ENCODE measurements around the gene FBXL15. TPM values are rescaled to one million over a fixed set of nuclear protein-coding genes. Genes with fewer than 3 reads are reported as not detected.
A peak's percentile ranks its signal among the peaks of the same experiment; 100 is the strongest.

FBXL15 gene
- total and polyA plus RNA-seq, 2 donors (not counting 1 experiment from before 2014, with no cell fraction given) = 15.5 to 20.7 TPM

DNA sequence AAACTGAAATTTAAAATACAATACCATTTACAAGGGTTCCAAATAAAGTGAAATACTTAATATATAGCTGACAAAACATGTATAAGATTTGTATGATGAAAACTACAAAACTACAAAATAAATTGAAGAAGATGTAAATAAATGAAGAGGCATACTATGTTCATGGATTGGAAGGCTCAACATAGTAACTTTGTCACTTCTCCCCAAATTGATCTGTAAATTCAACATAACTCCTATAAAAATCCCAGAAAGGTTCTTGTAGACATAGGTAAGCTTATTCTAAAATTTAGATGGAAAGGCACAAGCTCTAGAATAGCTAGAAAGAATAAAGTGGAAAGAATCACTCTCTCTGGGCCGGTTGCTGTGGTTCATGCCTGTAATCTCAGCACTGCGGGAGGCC is 49.3 kb upstream of the FBXL15 start:
- Mint-ChIP-seq H3K9me3 (ENCODE audit: insufficient read depth) (no peaks in the 10 kb centered on the region), H3K27me3 (no peaks in the 10 kb centered on the region), H3K4me1 (no peaks in the 10 kb centered on the region), H3K4me3 (no peak overlapping the region), H3K27ac (no peak overlapping the region)
- no peaks in the 10 kb centered on the region for H3K27me3 ChIP-seq (replicated peaks in 1 of 4; ENCODE audit: control extremely low read depth in 1 of 4, control insufficient read depth in 3 of 4, insufficient read depth in 4 of 4, low read length in 3 of 4)
- H3K27ac ChIP-seq (ENCODE audit: low read length in 2 of 2) = no peak overlapping the region
- no peaks in the 10 kb centered on the region for H3K79me2 ChIP-seq (ENCODE audit: control insufficient read depth, insufficient read depth, low read length)
- peaks cover 12 to 79% of the 10 kb centered on the region in 2 experiments for H3K36me3 ChIP-seq (replicated peaks in 1 of 2; ENCODE audit: control extremely low read depth in 1 of 2, control insufficient read depth in 1 of 2, extremely low read depth in 1 of 2, insufficient read depth in 2 of 2, low read length in 1 of 2)
- H4K20me1 ChIP-seq (ENCODE audit: control insufficient read depth, insufficient read depth, low read length, poor library complexity, severe bottlenecking) = no peaks in the 10 kb centered on the region
- WGBS (ENCODE audit: insufficient coverage) = 100% methylated on average over 1 of the region's 2 CpGs
- intact Hi-C loops (cut with micrococcal nuclease) = no loop called here
- H2AFZ ChIP-seq (ENCODE audit: insufficient read depth, low read depth, low read length, poor library complexity, severe bottlenecking) = no peak overlapping the region
- ChIA-PET CTCF (interaction anchor here (0.6 to 2.6 kb wide), 2 partner anchors 20 to 21 kb away, joined by 3 to 8 read pairs; no protein-coding TSS in a partner anchor), POLR2A (no interaction called here)
- no peak overlapping the region for H3K9ac ChIP-seq (ENCODE audit: low read length)
- H3K4me1 ChIP-seq (ENCODE audit: control insufficient read depth in 2 of 2, insufficient read depth in 2 of 2, low read length in 2 of 2) = no peaks in the 10 kb centered on the region
- H3K4me3 ChIP-seq (ENCODE audit: control extremely low read depth in 1 of 5, extremely low read depth in 1 of 5, insufficient read depth in 1 of 5, low read depth in 2 of 5, low read length in 4 of 5) = no peak overlapping the region
- no peak for ATAC-seq (ENCODE audit: low read depth)
- TF ChIP-seq, protein P1, sequence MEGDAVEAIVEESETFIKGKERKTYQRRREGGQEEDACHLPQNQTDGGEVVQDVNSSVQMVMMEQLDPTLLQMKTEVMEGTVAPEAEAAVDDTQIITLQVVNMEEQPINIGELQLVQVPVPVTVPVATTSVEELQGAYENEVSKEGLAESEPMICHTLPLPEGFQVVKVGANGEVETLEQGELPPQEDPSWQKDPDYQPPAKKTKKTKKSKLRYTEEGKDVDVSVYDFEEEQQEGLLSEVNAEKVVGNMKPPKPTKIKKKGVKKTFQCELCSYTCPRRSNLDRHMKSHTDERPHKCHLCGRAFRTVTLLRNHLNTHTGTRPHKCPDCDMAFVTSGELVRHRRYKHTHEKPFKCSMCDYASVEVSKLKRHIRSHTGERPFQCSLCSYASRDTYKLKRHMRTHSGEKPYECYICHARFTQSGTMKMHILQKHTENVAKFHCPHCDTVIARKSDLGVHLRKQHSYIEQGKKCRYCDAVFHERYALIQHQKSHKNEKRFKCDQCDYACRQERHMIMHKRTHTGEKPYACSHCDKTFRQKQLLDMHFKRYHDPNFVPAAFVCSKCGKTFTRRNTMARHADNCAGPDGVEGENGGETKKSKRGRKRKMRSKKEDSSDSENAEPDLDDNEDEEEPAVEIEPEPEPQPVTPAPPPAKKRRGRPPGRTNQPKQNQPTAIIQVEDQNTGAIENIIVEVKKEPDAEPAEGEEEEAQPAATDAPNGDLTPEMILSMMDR (IDR thresholded peaks at IDR 0.05) = no peak
- no peak for TF ChIP-seq EZH2 (IDR thresholded peaks at IDR 0.05; ENCODE audit: borderline replicate concordance, insufficient read depth, low read depth, low read length, poor library complexity, severe bottlenecking)
- H3K4me2 ChIP-seq (replicated peaks; ENCODE audit: low read depth, low read length, poor library complexity, severe bottlenecking) = no peak overlapping the region
- no peaks in the 10 kb centered on the region for H3K9me3 ChIP-seq (ENCODE audit: control extremely low read depth in 1 of 3, control insufficient read depth in 2 of 3, insufficient read depth in 1 of 3, low read length in 2 of 3)
- no peak for DNase-seq

DNA sequence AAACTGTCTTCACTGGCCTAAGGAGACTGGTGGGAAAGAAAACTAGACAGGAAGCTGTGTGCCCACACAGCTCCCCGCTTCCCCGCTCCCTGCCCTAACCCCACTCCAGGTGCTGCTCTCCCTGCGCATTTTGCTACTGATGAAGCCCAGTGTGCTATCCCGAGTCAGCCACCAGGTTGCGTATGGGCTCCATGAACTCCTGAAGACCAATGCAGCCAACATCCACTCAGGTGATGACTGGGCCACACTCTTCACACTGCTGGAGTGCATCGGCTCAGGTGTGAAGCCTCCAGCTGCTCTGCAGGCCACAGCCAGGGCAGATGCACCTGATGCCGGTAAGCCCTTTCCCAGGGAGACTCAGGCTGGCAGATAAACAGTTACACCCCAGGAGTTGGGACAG is 45.4 kb upstream of the FBXL15 start:
- POLR2A ChIA-PET = no interaction called here

More for the DNA sequence above, 45.4 kb upstream of the FBXL15 start:
- H3K4me1 ChIP-seq (ENCODE audit: control insufficient read depth in 2 of 2, insufficient read depth in 2 of 2, low read length in 2 of 2) = no peaks in the 10 kb centered on the region
- Mint-ChIP-seq H3K4me1 (no peaks in the 10 kb centered on the region), H3K9me3 (ENCODE audit: insufficient read depth) (no peaks in the 10 kb centered on the region), H3K27me3 (no peaks in the 10 kb centered on the region), H3K27ac (no peak overlapping the region), H3K4me3 (no peak overlapping the region)
- ATAC-seq (ENCODE audit: low read depth) = no peak
- no peak overlapping the region for H3K9ac ChIP-seq (ENCODE audit: low read length)
- peak; percentile 27 for DNase-seq
- H3K27ac ChIP-seq (ENCODE audit: low read length in 2 of 2) = no peak overlapping the region
- H4K20me1 ChIP-seq (ENCODE audit: control insufficient read depth, insufficient read depth, low read length, poor library complexity, severe bottlenecking) = no peaks in the 10 kb centered on the region
- no peaks in the 10 kb centered on the region for H3K79me2 ChIP-seq (ENCODE audit: control insufficient read depth, insufficient read depth, low read length)
- H3K4me3 ChIP-seq (ENCODE audit: control extremely low read depth in 1 of 5, extremely low read depth in 1 of 5, insufficient read depth in 1 of 5, low read depth in 2 of 5, low read length in 4 of 5) = no peak overlapping the region
- no peaks in the 10 kb centered on the region for H3K27me3 ChIP-seq (replicated peaks in 1 of 4; ENCODE audit: control extremely low read depth in 1 of 4, control insufficient read depth in 3 of 4, insufficient read depth in 4 of 4, low read length in 3 of 4)
- TF ChIP-seq, protein P1 (IDR thresholded peaks at IDR 0.05) = no peak
- TF ChIP-seq EZH2 (IDR thresholded peaks at IDR 0.05; ENCODE audit: borderline replicate concordance, insufficient read depth, low read depth, low read length, poor library complexity, severe bottlenecking) = no peak
- no peak overlapping the region for H3K4me2 ChIP-seq (replicated peaks; ENCODE audit: low read depth, low read length, poor library complexity, severe bottlenecking)
- 100% methylated on average over 7 of the region's 7 CpGs for WGBS (ENCODE audit: insufficient coverage)
- H3K9me3 ChIP-seq (ENCODE audit: control extremely low read depth in 1 of 3, control insufficient read depth in 2 of 3, insufficient read depth in 1 of 3, low read length in 2 of 3) = no peaks in the 10 kb centered on the region
- intact Hi-C loops (cut with micrococcal nuclease) = no loop called here
- H3K36me3 ChIP-seq (replicated peaks in 1 of 2; ENCODE audit: control extremely low read depth in 1 of 2, control insufficient read depth in 1 of 2, extremely low read depth in 1 of 2, insufficient read depth in 2 of 2, low read length in 1 of 2) = peaks cover 5 to 64% of the 10 kb centered on the region in 2 experiments
- CTCF ChIA-PET = interaction anchor here (0.7 to 1.1 kb wide), 2 partner anchors 12 to 257 kb away, joined by 3 to 4 read pairs; no protein-coding TSS in a partner anchor
- H2AFZ ChIP-seq (ENCODE audit: insufficient read depth, low read depth, low read length, poor library complexity, severe bottlenecking) = no peak overlapping the region

Measured in B cell (primary cell).